Colonic mucosa (tissue), 4 donors: Measurements from ENCODE around the gene ARHGEF10L. TPM values are rescaled to one million over a fixed set of nuclear protein-coding genes. Genes with fewer than 3 reads are reported as not detected.
A peak's percentile ranks its signal among the peaks of the same experiment; 100 is the strongest.

Source experiments
- DNase-seq: peaks from one replicate; pipeline ENCODE4 v3.0.0-alpha.2; 2020
- H3K27ac ChIP-seq: fragments of 200-600 bp; one replicate; pipeline ENCODE4 v1.8.0; 2021
- H3K27me3 ChIP-seq: fragments of 200-600 bp; one replicate; pipeline ENCODE4 v1.8.0; 2021
- H3K36me3 ChIP-seq: fragments of 200-600 bp; one replicate; pipeline ENCODE4 v1.8.0; 2021
- H3K4me1 ChIP-seq: fragments of 200-600 bp; one replicate; pipeline ENCODE4 v1.8.0; 2021; ENCODE audit warnings: mild to moderate bottlenecking
- H3K4me3 ChIP-seq: fragments of 200-600 bp; one replicate; pipeline ENCODE4 v1.8.0; 2021
- H3K9ac ChIP-seq, 2 donors: one replicate each; pipeline ENCODE4 v1.7.0; 2013; ENCODE audit warnings: control low read depth in 2 of 2, low read depth in 2 of 2, low read length in 2 of 2
- H3K9me3 ChIP-seq: fragments of 200-600 bp; one replicate; pipeline ENCODE4 v1.8.0; 2021
- CTCF ChIP-seq: fragments of 200-600 bp; IDR thresholded peaks from one replicate; pipeline ENCODE4 v1.8.0; 2022; ENCODE audit warnings: antibody characterized with exemption, mild to moderate bottlenecking
- intact Hi-C: fragments of 100-400 bp; cut with DNase I; formaldehyde crosslinking; loops from one replicate; pipeline ENCODE4 v1.14.1; 2022
- total RNA-seq, 2 donors: library from RNA; stranded (reverse); fragmentation: NEBNext Ultra II Directional in 1 of 2; extraction: Animal tissue kit (Norgen Biotek cat#: 25700) in 1 of 2; gene quantifications; one replicate each; pipeline ENCODE4 v1.2.1, GENCODE V29; 2021
- donor health status: healthy.
- donor health status: DM: no; HTN: no; CAD: no.
- donor health status: DM: no; HTN: no; CAD: no.

The ARHGEF10L gene
- total RNA-seq, 2 donors from 2014 or later, result 77.5 to 133 TPM

GRCh38 chr1:17581389-17582123 lies 42.1 kb downstream of the ARHGEF10L start:
- no peak for TF ChIP-seq CTCF
- H3K36me3 ChIP-seq, result no peaks in the 10 kb centered on the region
- no peak for DNase-seq
- peak overlapping the region in 1 of 2 donors; percentile 90 for H3K9ac ChIP-seq
- intact Hi-C loops, result no loop called here
- no peaks in the 10 kb centered on the region for H3K9me3 ChIP-seq
- no peak overlapping the region for H3K4me3 ChIP-seq
- H3K27me3 ChIP-seq, result no peaks in the 10 kb centered on the region
- H3K4me1 ChIP-seq, result peaks cover 9% of the 10 kb centered on the region
- peak overlapping the region; percentile 62 for H3K27ac ChIP-seq

- Histone ChIP-seq H3K27me3 (no peaks in the 10 kb centered on the region), H3K36me3 (no peaks in the 10 kb centered on the region), H3K27ac (peak overlapping the region; percentile 62), H3K9me3 (no peaks in the 10 kb centered on the region), H3K4me1 (peaks cover 16% of the 10 kb centered on the region), H3K9ac (peak overlapping the region in 1 of 2 donors; percentile 90), H3K4me3 (no peak overlapping the region)
- intact Hi-C loops, result no loop called here
- no peak for DNase-seq
- TF ChIP-seq CTCF, result no peak
Measured at GRCh38 chr1:17582124-17582774, 42.8 kb downstream of the ARHGEF10L start.

- no peak overlapping the region for H3K27ac ChIP-seq
- no peak for TF ChIP-seq CTCF
- intact Hi-C loops, result no loop called here
- no peaks in the 10 kb centered on the region for H3K9me3 ChIP-seq
- H3K4me1 ChIP-seq, result peaks cover 26% of the 10 kb centered on the region
- H3K36me3 ChIP-seq, result no peaks in the 10 kb centered on the region
- H3K9ac ChIP-seq, result no peak overlapping the region
- H3K27me3 ChIP-seq, result no peaks in the 10 kb centered on the region
- no peak for DNase-seq
- no peak overlapping the region for H3K4me3 ChIP-seq
Measured at GRCh38 chr1:17584539-17584938, 45.0 kb downstream of the ARHGEF10L start.

- peaks cover 24% of the 10 kb centered on the region for H3K4me1 ChIP-seq
Measured at GRCh38 chr1:17585266-17585987, 45.9 kb downstream of the ARHGEF10L start.

More at GRCh38 chr1:17585266-17585987, 45.9 kb downstream of the ARHGEF10L start:
- no peak overlapping the region for H3K4me3 ChIP-seq
- peak overlapping the region; percentile 93 for H3K27ac ChIP-seq
- no peaks in the 10 kb centered on the region for H3K9me3 ChIP-seq
- H3K27me3 ChIP-seq, result no peaks in the 10 kb centered on the region
- no peaks in the 10 kb centered on the region for H3K36me3 ChIP-seq
- H3K9ac ChIP-seq, result peak overlapping the region in 1 of 2 donors; percentile 59
- intact Hi-C loops, result no loop called here
- no peak for TF ChIP-seq CTCF
- DNase-seq, result no peak
